Neural progenitor cell (in vitro differentiated cells): ENCODE results near the gene PARP16. TPM values are rescaled to one million over a fixed set of nuclear protein-coding genes. Genes with fewer than 3 reads are reported as not detected.

ENCODE experiments used
- DNase-seq: peaks from one replicate; pipeline ENCODE4 v3.0.0-alpha.2; 2016; ENCODE audit warnings: low spot score
- H2AFZ ChIP-seq: fragments of 200-600 bp; sonication (generic); replicated peaks from 2 replicates; pipeline ENCODE4 v1.6.1; 2016; ENCODE audit warnings: antibody characterized with exemption
- H3F3A ChIP-seq: fragments of 200-600 bp; sonication (generic); 2 replicates; pipeline ENCODE4 v1.6.1; 2016; ENCODE audit warnings: antibody characterized with exemption, low read depth
- H3K27ac ChIP-seq: fragments of 200-600 bp; sonication (generic); 2 replicates; pipeline ENCODE4 v1.5.1; 2016; ENCODE audit warnings: mild to moderate bottlenecking
- H3K27me3 ChIP-seq: fragments of 200-600 bp; sonication (generic); 2 replicates; pipeline ENCODE4 v1.6.1; 2016; ENCODE audit warnings: mild to moderate bottlenecking, moderate library complexity
- H3K36me3 ChIP-seq: fragments of 200-600 bp; sonication (generic); 2 replicates; pipeline ENCODE4 v1.5.1; 2016
- H3K4me1 ChIP-seq: fragments of 200-600 bp; sonication (generic); 2 replicates; pipeline ENCODE4 v1.6.1; 2016; ENCODE audit warnings: mixed run types
- H3K4me2 ChIP-seq: fragments of 200-600 bp; sonication (generic); 2 replicates; pipeline ENCODE4 v1.6.1; 2016
- H3K4me3 ChIP-seq: fragments of 200-600 bp; sonication (generic); 2 replicates; pipeline ENCODE4 v1.5.1; 2016
- H3K79me2 ChIP-seq: fragments of 200-600 bp; sonication (generic); 2 replicates; pipeline ENCODE4 v1.6.1; 2016; ENCODE audit warnings: low read depth
- H3K9ac ChIP-seq: fragments of 200-600 bp; sonication (generic); 2 replicates; pipeline ENCODE4 v1.6.1; 2016
- H3K9me3 ChIP-seq: fragments of 200-600 bp; sonication (generic); 2 replicates; pipeline ENCODE4 v1.5.1; 2016; ENCODE audit warnings: low read depth
- H4K20me1 ChIP-seq: fragments of 200-600 bp; sonication (generic); 2 replicates; pipeline ENCODE4 v1.6.1; 2016; ENCODE audit warnings: low read depth
- H3K27ac Mint-ChIP-seq: 3 replicates; pipeline ENCODE4 v1.8.0; 2021; ENCODE audit warnings: mixed read lengths
- H3K27me3 Mint-ChIP-seq: 2 replicates; pipeline ENCODE4 v1.8.0; 2022; ENCODE audit warnings: low read depth, mild to moderate bottlenecking, inconsistent platforms, moderate library complexity, mixed read lengths; ENCODE audit not compliant: insufficient read depth
- H3K36me3 Mint-ChIP-seq: 3 replicates; pipeline ENCODE4 v1.8.0; 2021; ENCODE audit warnings: mixed read lengths
- H3K4me1 Mint-ChIP-seq: 3 replicates; pipeline ENCODE4 v1.8.0; 2021; ENCODE audit warnings: mixed read lengths
- H3K4me3 Mint-ChIP-seq: 3 replicates; pipeline ENCODE4 v1.8.0; 2021; ENCODE audit warnings: mild to moderate bottlenecking, moderate library complexity, mixed read lengths
- H3K9me3 Mint-ChIP-seq: 3 replicates; pipeline ENCODE4 v1.8.0; 2020; ENCODE audit warnings: mixed read lengths
- EZH2 ChIP-seq: fragments of 200-600 bp; sonication (generic); IDR thresholded peaks from 2 replicates; pipeline ENCODE4 v1.6.1; 2017; ENCODE audit warnings: antibody characterized with exemption, mild to moderate bottlenecking, moderate library complexity
- EZH2phosphoT487 ChIP-seq: fragments of 200-600 bp; sonication (generic); IDR thresholded peaks from 2 replicates; pipeline ENCODE4 v1.6.1; 2017; ENCODE audit warnings: antibody characterized with exemption
- total RNA-seq: library from RNA; depleted of rRNA; stranded (reverse); fragments of >200 nt; gene quantifications from 2 replicates; pipeline ENCODE4 v1.2.3, GENCODE V29; 2015; ENCODE audit warnings: low replicate concordance
- TF ChIP-seq, protein P1 (sequence below): fragments of 200-600 bp; sonication (generic); IDR thresholded peaks from 2 replicates; pipeline ENCODE4 v1.5.1; 2017; ENCODE audit warnings: antibody characterized with exemption, mild to moderate bottlenecking

The PARP16 gene
- total RNA-seq, 1 donor from 2014 or later = 5.7 TPM

DNA sequence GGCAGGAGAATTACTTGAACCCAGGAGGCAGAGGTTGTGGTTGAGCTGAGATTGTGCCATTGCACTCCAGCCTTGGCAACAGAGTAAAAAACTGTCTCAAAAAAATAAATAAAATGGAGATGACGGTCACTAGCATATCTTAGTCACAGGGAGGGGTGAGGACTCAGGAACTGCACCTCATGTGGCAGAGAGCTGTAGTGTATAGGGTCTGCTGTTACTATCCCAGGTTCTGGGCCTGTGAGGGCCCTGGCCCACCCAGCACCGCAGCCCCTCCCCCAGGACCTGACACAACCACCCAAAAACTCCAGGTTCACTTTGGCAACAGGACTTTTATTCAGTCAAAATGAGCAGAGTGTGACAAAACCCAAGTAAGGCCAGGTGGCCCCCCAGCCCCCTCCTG, 40.1 kb upstream of the PARP16 start:
- H3K4me1 Mint-ChIP-seq = peaks cover 31% of the 10 kb centered on the region
- peaks cover 28% of the 10 kb centered on the region for H3F3A ChIP-seq
- H3K4me2 ChIP-seq = no peak overlapping the region
- H3K9ac ChIP-seq = no peak overlapping the region
- peaks cover 17% of the 10 kb centered on the region for H3K4me1 ChIP-seq
- H3K36me3 ChIP-seq = no peaks in the 10 kb centered on the region
- no peaks in the 10 kb centered on the region for H3K27me3 ChIP-seq
- no peak overlapping the region for H3K4me3 Mint-ChIP-seq
- TF ChIP-seq, protein P1, sequence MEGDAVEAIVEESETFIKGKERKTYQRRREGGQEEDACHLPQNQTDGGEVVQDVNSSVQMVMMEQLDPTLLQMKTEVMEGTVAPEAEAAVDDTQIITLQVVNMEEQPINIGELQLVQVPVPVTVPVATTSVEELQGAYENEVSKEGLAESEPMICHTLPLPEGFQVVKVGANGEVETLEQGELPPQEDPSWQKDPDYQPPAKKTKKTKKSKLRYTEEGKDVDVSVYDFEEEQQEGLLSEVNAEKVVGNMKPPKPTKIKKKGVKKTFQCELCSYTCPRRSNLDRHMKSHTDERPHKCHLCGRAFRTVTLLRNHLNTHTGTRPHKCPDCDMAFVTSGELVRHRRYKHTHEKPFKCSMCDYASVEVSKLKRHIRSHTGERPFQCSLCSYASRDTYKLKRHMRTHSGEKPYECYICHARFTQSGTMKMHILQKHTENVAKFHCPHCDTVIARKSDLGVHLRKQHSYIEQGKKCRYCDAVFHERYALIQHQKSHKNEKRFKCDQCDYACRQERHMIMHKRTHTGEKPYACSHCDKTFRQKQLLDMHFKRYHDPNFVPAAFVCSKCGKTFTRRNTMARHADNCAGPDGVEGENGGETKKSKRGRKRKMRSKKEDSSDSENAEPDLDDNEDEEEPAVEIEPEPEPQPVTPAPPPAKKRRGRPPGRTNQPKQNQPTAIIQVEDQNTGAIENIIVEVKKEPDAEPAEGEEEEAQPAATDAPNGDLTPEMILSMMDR = no peak
- no peak for TF ChIP-seq EZH2phosphoT487
- no peak for TF ChIP-seq EZH2
- no peaks in the 10 kb centered on the region for H3K79me2 ChIP-seq
- H4K20me1 ChIP-seq = peaks cover 4% of the 10 kb centered on the region
- H3K36me3 Mint-ChIP-seq = peaks cover 15% of the 10 kb centered on the region
- no peak overlapping the region for H3K4me3 ChIP-seq
- no peak overlapping the region for H2AFZ ChIP-seq
- H3K9me3 ChIP-seq = no peaks in the 10 kb centered on the region
- no peak for DNase-seq
- no peak overlapping the region for H3K27ac Mint-ChIP-seq
- peaks cover 4% of the 10 kb centered on the region for H3K27me3 Mint-ChIP-seq
- no peak overlapping the region for H3K27ac ChIP-seq
- H3K9me3 Mint-ChIP-seq = no peaks in the 10 kb centered on the region

DNA sequence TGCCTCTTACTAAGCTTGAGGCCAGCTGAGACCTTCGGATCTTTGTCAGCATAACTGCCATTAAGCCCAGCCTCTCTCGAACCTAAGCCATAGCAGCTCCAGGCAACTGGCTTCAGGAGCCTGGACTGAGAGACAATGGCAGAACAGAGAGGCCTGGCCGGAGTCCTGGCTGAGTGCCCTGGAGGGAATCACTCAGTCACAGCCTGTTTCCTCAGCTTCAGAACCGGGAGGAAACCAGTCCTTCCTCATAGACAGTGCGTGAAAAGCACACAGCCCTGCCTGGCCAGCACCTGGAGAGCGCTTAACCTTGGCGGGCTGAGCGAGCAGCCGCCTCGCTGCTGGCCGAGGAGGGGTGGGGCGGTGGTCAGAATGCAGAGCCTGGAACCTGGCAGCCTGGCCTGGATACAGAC, 39.4 kb upstream of the PARP16 start:
- TF ChIP-seq EZH2phosphoT487 (no peak), EZH2 (no peak)
- TF ChIP-seq, protein P1 = no peak
- Histone ChIP-seq H3K27me3 (no peaks in the 10 kb centered on the region), H3K4me3 (no peak overlapping the region), H3K9ac (no peak overlapping the region), H3K27ac (no peak overlapping the region), H3K79me2 (no peaks in the 10 kb centered on the region), H2AFZ (no peak overlapping the region), H3F3A (peaks cover 28% of the 10 kb centered on the region), H3K4me2 (peak overlapping the region; percentile 24), H3K4me1 (peaks cover 17% of the 10 kb centered on the region), H3K36me3 (no peaks in the 10 kb centered on the region), H3K9me3 (no peaks in the 10 kb centered on the region), H4K20me1 (peaks cover 4% of the 10 kb centered on the region)
- DNase-seq = peak; percentile 59
- Mint-ChIP-seq H3K27me3 (peaks cover 4% of the 10 kb centered on the region), H3K4me3 (no peak overlapping the region), H3K9me3 (no peaks in the 10 kb centered on the region), H3K4me1 (peaks cover 35% of the 10 kb centered on the region), H3K36me3 (peaks cover 11% of the 10 kb centered on the region), H3K27ac (peak overlapping the region; percentile 96)

DNA sequence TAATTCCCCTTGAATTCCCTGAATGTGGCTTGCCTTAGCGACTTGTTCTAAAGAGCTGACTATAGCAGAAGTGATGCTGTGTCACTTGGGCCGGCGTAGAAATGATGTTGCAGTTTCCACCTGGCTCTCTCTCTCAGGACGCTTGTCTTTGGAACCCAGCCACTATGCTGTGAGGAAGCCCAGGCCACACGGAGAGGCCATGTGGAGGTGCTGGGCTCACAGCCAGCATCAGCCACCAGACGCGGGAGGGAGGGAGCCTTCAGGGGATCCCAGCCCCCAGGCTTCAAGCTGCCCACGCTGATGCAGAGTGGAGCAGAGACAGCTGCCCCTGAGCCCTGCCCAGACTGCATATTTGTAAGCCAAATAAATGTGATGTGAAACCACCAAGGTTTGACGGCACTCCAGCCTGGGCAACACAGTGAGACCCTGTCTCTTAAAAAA, 36.4 kb upstream of the PARP16 start:
- no peak overlapping the region for H3K4me3 ChIP-seq
- Mint-ChIP-seq H3K9me3 (no peaks in the 10 kb centered on the region), H3K27me3 (peaks cover 9% of the 10 kb centered on the region), H3K27ac (peak overlapping the region; percentile 87), H3K4me1 (peaks cover 44% of the 10 kb centered on the region), H3K4me3 (no peak overlapping the region), H3K36me3 (peaks cover 2% of the 10 kb centered on the region)
- no peak overlapping the region for H3K9ac ChIP-seq
- H3K79me2 ChIP-seq = no peaks in the 10 kb centered on the region
- DNase-seq = peak; percentile 62
- TF ChIP-seq EZH2 (no peak), EZH2phosphoT487 (no peak)
- TF ChIP-seq, protein P1 = no peak
- no peak overlapping the region for H3K4me2 ChIP-seq
- H4K20me1 ChIP-seq = peaks cover 4% of the 10 kb centered on the region
- no peaks in the 10 kb centered on the region for H3K27me3 ChIP-seq
- peaks cover 17% of the 10 kb centered on the region for H3K4me1 ChIP-seq
- no peaks in the 10 kb centered on the region for H3K9me3 ChIP-seq
- H2AFZ ChIP-seq = no peak overlapping the region
- no peaks in the 10 kb centered on the region for H3K36me3 ChIP-seq
- no peak overlapping the region for H3K27ac ChIP-seq
- H3F3A ChIP-seq = peaks cover 32% of the 10 kb centered on the region
